HepG2 (cell line): ENCODE results near the gene ZNF526. TPM values are rescaled to one million over a fixed set of nuclear protein-coding genes. Genes with fewer than 3 reads are reported as not detected.

Source experiments
- CBX1 ChIP-seq: IDR thresholded peaks from one replicate; pipeline ENCODE4 v1.6.1; 2016; ENCODE audit warnings: antibody characterized with exemption, low read depth
- FOXA1 ChIP-seq, 2 experiments: fragments of 450-650 bp in 1 of 2; sonication (generic) in 1 of 2; formaldehyde crosslinking in 1 of 2; IDR thresholded peaks; 2 replicates each; pipeline versions ENCODE4 v1.4.0 to v1.6.1; 2016 to 2020; ENCODE audit warnings: missing genetic modification reagents in 1 of 2
- HNRNPUL1 ChIP-seq: fragments of 200-400 bp; formaldehyde crosslinking; IDR thresholded peaks from 2 replicates; pipeline ENCODE4 v1.6.1; 2017; ENCODE audit warnings: low read depth, mild to moderate bottlenecking, low read length, moderate library complexity
- HOMEZ ChIP-seq: IDR thresholded peaks from 2 replicates; pipeline ENCODE4 v1.6.1; 2016; ENCODE audit warnings: low read depth
- JDP2 ChIP-seq: sonication (generic); formaldehyde crosslinking; IDR thresholded peaks from 2 replicates; pipeline ENCODE4 v1.8.1; 2022; ENCODE audit warnings: missing genetic modification reagents, borderline replicate concordance
- KAT2B ChIP-seq: fragments of 150-350 bp; IDR thresholded peaks from 2 replicates; pipeline ENCODE4 v1.6.1; 2014; ENCODE audit warnings: low read depth, low read length, borderline replicate concordance
- KDM6A ChIP-seq: IDR thresholded peaks from 2 replicates; pipeline ENCODE4 v1.6.1; 2016; ENCODE audit warnings: low read depth
- KLF13 ChIP-seq: sonication (generic); formaldehyde crosslinking; IDR thresholded peaks from 2 replicates; pipeline ENCODE4 v1.4.0; 2020; ENCODE audit warnings: mild to moderate bottlenecking, missing genetic modification reagents
- LCORL ChIP-seq, 2 experiments: fragments of 450-650 bp in 1 of 2; sonication (generic) in 1 of 2; formaldehyde crosslinking in 1 of 2; IDR thresholded peaks; 2 replicates each; pipeline versions ENCODE4 v1.5.0 to v1.6.1; 2017 to 2020; ENCODE audit warnings: antibody characterized with exemption in 1 of 2, missing genetic modification reagents in 1 of 2
- MAFK ChIP-seq, 2 experiments: IDR thresholded peaks in 1 of 2; conservative IDR thresholded peaks in 1 of 2; 2 replicates each; pipeline ENCODE4 v1.6.1; 2011; ENCODE audit warnings: improper control_type of control experiment in 2 of 2, low read length in 2 of 2
- NFE2L2 ChIP-seq: fragments of 150-350 bp; IDR thresholded peaks from 2 replicates; pipeline ENCODE4 v1.6.1; 2014; ENCODE audit warnings: low read length
- NFYB ChIP-seq: sonication (generic); formaldehyde crosslinking; IDR thresholded peaks from 2 replicates; pipeline ENCODE4 v1.4.0; 2020; ENCODE audit warnings: missing genetic modification reagents
- NR0B2 ChIP-seq: sonication (generic); formaldehyde crosslinking; IDR thresholded peaks from 2 replicates; pipeline ENCODE4 v1.4.0; 2020; ENCODE audit warnings: mild to moderate bottlenecking, missing genetic modification reagents
- POGZ ChIP-seq: sonication (generic); formaldehyde crosslinking; IDR thresholded peaks from 2 replicates; pipeline ENCODE4 v1.4.0; 2020; ENCODE audit warnings: mild to moderate bottlenecking, missing genetic modification reagents
- RNF219 ChIP-seq: sonication (generic); formaldehyde crosslinking; IDR thresholded peaks from 2 replicates; pipeline ENCODE4 v1.5.0; 2020; ENCODE audit warnings: mild to moderate bottlenecking, missing genetic modification reagents
- SALL1 ChIP-seq: sonication (generic); formaldehyde crosslinking; IDR thresholded peaks from 2 replicates; pipeline ENCODE4 v1.8.0; 2022; ENCODE audit warnings: mild to moderate bottlenecking, missing genetic modification reagents
- SIN3A ChIP-seq: IDR thresholded peaks from 2 replicates; pipeline ENCODE4 v1.6.1; 2011; ENCODE audit warnings: low read depth, mild to moderate bottlenecking, control low read depth, low read length, borderline replicate concordance
- SOX6 ChIP-seq, 2 experiments: fragments of 450-650 bp in 1 of 2; sonication (generic) in 1 of 2; formaldehyde crosslinking in 1 of 2; IDR thresholded peaks; 2 replicates each; pipeline versions ENCODE4 v1.4.0 to v1.6.1; 2017 to 2020; ENCODE audit warnings: antibody characterized with exemption in 1 of 2, mild to moderate bottlenecking in 1 of 2, missing genetic modification reagents in 1 of 2
- THRA ChIP-seq: sonication (generic); formaldehyde crosslinking; IDR thresholded peaks from 2 replicates; pipeline ENCODE4 v1.4.0; 2020; ENCODE audit warnings: missing genetic modification reagents, borderline replicate concordance
- ZC3H13 ChIP-seq: sonication (generic); formaldehyde crosslinking; IDR thresholded peaks from 2 replicates; pipeline ENCODE4 v1.8.1; 2023; ENCODE audit warnings: mild to moderate bottlenecking, missing genetic modification reagents, moderate library complexity
- ZNF577 ChIP-seq: sonication (generic); formaldehyde crosslinking; IDR thresholded peaks from 2 replicates; pipeline ENCODE4 v1.4.0; 2020; ENCODE audit warnings: mild to moderate bottlenecking, low read depth, missing genetic modification reagents, borderline replicate concordance
- ZNF703 ChIP-seq: sonication (generic); formaldehyde crosslinking; IDR thresholded peaks from 2 replicates; pipeline ENCODE4 v1.5.1; 2020; ENCODE audit warnings: missing genetic modification reagents, mild to moderate bottlenecking, moderate library complexity, borderline replicate concordance
- polyA plus RNA-seq, 8 experiments: library from polyadenylated mRNA; depleted of rRNA in 3 of 8; stranded (reverse) in 7 of 8; unstranded in 1 of 8; fragments of >200 nt; fragmentation: Illumina TruSeq in 4 of 8; extraction: Trizol in 4 of 8; gene quantifications; 2 replicates each; pipeline versions ENCODE4 v1.2.1 to v1.2.3, GENCODE V29; 2011 to 2016; ENCODE audit warnings: low read depth in 4 of 8, missing spikeins in 1 of 8, mixed read lengths in 1 of 8; ENCODE audit not compliant: insufficient read depth in 1 of 8
- total RNA-seq, 5 experiments: library from RNA; depleted of rRNA; stranded (reverse); fragments of >200 nt; fragmentation: Illumina TruSeq; extraction: Trizol; gene quantifications; 2 replicates each; pipeline ENCODE4 v1.2.3, GENCODE V29; 2016; ENCODE audit warnings: low read depth in 1 of 5

The ZNF526 gene
- total and polyA plus RNA-seq, 2 of the 13 experiments (the other 11 are each of a cell fraction or from before 2014, with no cell fraction given): 3.3 to 8.4 TPM

GRCh38 chr19:42217520-42218437 is 2.3 kb upstream of the ZNF526 start, which contains the start of gene DEDD2 (continued):
- TF ChIP-seq THRA (CRISPR knock-in tag): no peak
- TF ChIP-seq KLF13: no peak
- no peak for TF ChIP-seq CBX1
- no peak for TF ChIP-seq NR0B2 (CRISPR knock-in tag)
- TF ChIP-seq SOX6 (IDR thresholded peaks at IDR 0.05): no peak
- peak; percentile 88 for TF ChIP-seq SOX6 (CRISPR knock-in tag; IDR thresholded peaks at IDR 0.05)
- TF ChIP-seq HOMEZ: no peak
- no peak for TF ChIP-seq RNF219 (CRISPR knock-in tag)
- TF ChIP-seq NFYB (CRISPR knock-in tag): no peak
- TF ChIP-seq POGZ: peak; percentile 7
- no peak for TF ChIP-seq JDP2 (CRISPR knock-in tag)
- no peak for TF ChIP-seq KDM6A (CRISPR knock-in tag)
- TF ChIP-seq MAFK (conservative IDR thresholded peaks at IDR 0.05 in 1 of 2, IDR thresholded peaks at IDR 0.05 in 1 of 2; ENCODE audit: low read length in 2 of 2): no peak
- TF ChIP-seq ZC3H13 (CRISPR knock-in tag): peak; percentile 33; the same call in 1 of the 2 replicates
- no peak for TF ChIP-seq HNRNPUL1
- TF ChIP-seq ZNF577 (CRISPR knock-in tag): no peak
- peak; percentile 71; the same call in 1 of the 2 replicates for TF ChIP-seq SIN3A
- no peak for TF ChIP-seq LCORL (IDR thresholded peaks at IDR 0.05)
- TF ChIP-seq LCORL (CRISPR knock-in tag; IDR thresholded peaks at IDR 0.05): 0 out of 2 replicates have a peak, but pooled peaks have one; percentile 44
- no peak for TF ChIP-seq ZNF703
- no peak for TF ChIP-seq NFE2L2
- no peak for TF ChIP-seq FOXA1 (IDR thresholded peaks at IDR 0.05)
- TF ChIP-seq FOXA1 (CRISPR knock-in tag; IDR thresholded peaks at IDR 0.05): no peak
- TF ChIP-seq KAT2B: no peak
- peak; percentile 68 for TF ChIP-seq SALL1
